SK-N-SH treated with all-trans-retinoic acid at 6 μM for 48 hours (cell line): ENCODE data around the gene CGB8.

ENCODE experiments used
- CREB5 ChIP-seq: fragments of 250-450 bp; sonication (Bioruptor Pico); IDR thresholded peaks from 2 replicates; pipeline ENCODE4 v1.5.1; 2020; ENCODE audit warnings: low read depth, mild to moderate bottlenecking, moderate library complexity
- CSDC2 ChIP-seq: fragments of 250-450 bp; sonication (Bioruptor Pico); IDR thresholded peaks from 2 replicates; pipeline ENCODE4 v1.5.0; 2020; ENCODE audit warnings: mild to moderate bottlenecking, moderate library complexity
- ESRRG ChIP-seq: fragments of 250-450 bp; sonication (Bioruptor Pico); IDR thresholded peaks from 2 replicates; pipeline ENCODE4 v1.6.1; 2021; ENCODE audit warnings: mild to moderate bottlenecking
- OSR1 ChIP-seq: fragments of 250-450 bp; sonication (Bioruptor Pico); IDR thresholded peaks from 2 replicates; pipeline ENCODE4 v1.8.0; 2022; ENCODE audit warnings: moderate library complexity, mild to moderate bottlenecking, inconsistent platforms
- PPARA ChIP-seq: fragments of 250-450 bp; sonication (Bioruptor Pico); IDR thresholded peaks from 2 replicates; pipeline ENCODE4 v1.5.0; 2020; ENCODE audit warnings: mild to moderate bottlenecking, borderline replicate concordance
- ZFP30 ChIP-seq: fragments of 450-650 bp; formaldehyde crosslinking; IDR thresholded peaks from 2 replicates; pipeline ENCODE4 v1.5.0; 2022; ENCODE audit warnings: mild to moderate bottlenecking, moderate library complexity
- TF ChIP-seq, protein P1 (sequence below): fragments of 250-450 bp; sonication (Bioruptor Pico); IDR thresholded peaks from 2 replicates; pipeline ENCODE4 v1.8.0; 2020; ENCODE audit warnings: mild to moderate bottlenecking, moderate library complexity, borderline replicate concordance
- TF ChIP-seq, protein P2 (sequence below): fragments of 250-450 bp; sonication (Bioruptor Pico); IDR thresholded peaks from 2 replicates; pipeline ENCODE4 v1.5.1; 2021; ENCODE audit warnings: mild to moderate bottlenecking, moderate library complexity
- TF ChIP-seq, protein P3 (sequence below): fragments of 250-450 bp; sonication (Bioruptor Pico); IDR thresholded peaks from 2 replicates; pipeline ENCODE4 v1.5.0; 2020; ENCODE audit warnings: mild to moderate bottlenecking, moderate library complexity

DNA sequence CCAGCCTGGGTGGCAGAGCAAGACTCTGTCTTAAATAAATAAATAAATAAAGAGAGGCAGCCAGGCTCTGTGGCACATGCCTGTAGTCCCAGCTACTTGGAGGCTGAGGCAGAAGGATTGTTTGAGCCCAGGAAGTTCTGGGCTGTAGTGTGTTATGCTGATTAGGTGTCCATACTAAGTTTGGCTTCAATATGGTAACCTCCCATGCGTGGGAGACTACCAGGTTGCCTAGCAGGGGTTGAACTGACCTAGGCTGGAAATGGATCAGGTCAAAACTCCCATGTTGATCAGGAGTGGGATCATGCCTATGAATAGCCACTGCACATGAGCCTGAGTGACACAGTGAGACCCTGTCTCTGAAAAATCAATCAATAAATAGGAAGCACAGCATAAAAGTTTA lies 32.4 kb upstream of the CGB8 start:
- TF ChIP-seq ESRRG (CRISPR knock-in tag), result no peak
- TF ChIP-seq, protein P1, sequence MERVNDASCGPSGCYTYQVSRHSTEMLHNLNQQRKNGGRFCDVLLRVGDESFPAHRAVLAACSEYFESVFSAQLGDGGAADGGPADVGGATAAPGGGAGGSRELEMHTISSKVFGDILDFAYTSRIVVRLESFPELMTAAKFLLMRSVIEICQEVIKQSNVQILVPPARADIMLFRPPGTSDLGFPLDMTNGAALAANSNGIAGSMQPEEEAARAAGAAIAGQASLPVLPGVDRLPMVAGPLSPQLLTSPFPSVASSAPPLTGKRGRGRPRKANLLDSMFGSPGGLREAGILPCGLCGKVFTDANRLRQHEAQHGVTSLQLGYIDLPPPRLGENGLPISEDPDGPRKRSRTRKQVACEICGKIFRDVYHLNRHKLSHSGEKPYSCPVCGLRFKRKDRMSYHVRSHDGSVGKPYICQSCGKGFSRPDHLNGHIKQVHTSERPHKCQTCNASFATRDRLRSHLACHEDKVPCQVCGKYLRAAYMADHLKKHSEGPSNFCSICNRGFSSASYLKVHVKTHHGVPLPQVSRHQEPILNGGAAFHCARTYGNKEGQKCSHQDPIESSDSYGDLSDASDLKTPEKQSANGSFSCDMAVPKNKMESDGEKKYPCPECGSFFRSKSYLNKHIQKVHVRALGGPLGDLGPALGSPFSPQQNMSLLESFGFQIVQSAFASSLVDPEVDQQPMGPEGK (CRISPR knock-in tag), result no peak
- TF ChIP-seq, protein P2, sequence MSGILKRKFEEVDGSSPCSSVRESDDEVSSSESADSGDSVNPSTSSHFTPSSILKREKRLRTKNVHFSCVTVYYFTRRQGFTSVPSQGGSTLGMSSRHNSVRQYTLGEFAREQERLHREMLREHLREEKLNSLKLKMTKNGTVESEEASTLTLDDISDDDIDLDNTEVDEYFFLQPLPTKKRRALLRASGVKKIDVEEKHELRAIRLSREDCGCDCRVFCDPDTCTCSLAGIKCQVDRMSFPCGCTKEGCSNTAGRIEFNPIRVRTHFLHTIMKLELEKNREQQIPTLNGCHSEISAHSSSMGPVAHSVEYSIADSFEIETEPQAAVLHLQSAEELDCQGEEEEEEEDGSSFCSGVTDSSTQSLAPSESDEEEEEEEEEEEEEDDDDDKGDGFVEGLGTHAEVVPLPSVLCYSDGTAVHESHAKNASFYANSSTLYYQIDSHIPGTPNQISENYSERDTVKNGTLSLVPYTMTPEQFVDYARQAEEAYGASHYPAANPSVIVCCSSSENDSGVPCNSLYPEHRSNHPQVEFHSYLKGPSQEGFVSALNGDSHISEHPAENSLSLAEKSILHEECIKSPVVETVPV (CRISPR knock-in tag), result no peak
- TF ChIP-seq CREB5 (CRISPR knock-in tag), result no peak
- TF ChIP-seq ZFP30 (CRISPR knock-in tag), result no peak
- no peak for TF ChIP-seq OSR1 (CRISPR knock-in tag)
- TF ChIP-seq CSDC2 (CRISPR knock-in tag), result no peak
- no peak for TF ChIP-seq PPARA (CRISPR knock-in tag)
- TF ChIP-seq, protein P3, sequence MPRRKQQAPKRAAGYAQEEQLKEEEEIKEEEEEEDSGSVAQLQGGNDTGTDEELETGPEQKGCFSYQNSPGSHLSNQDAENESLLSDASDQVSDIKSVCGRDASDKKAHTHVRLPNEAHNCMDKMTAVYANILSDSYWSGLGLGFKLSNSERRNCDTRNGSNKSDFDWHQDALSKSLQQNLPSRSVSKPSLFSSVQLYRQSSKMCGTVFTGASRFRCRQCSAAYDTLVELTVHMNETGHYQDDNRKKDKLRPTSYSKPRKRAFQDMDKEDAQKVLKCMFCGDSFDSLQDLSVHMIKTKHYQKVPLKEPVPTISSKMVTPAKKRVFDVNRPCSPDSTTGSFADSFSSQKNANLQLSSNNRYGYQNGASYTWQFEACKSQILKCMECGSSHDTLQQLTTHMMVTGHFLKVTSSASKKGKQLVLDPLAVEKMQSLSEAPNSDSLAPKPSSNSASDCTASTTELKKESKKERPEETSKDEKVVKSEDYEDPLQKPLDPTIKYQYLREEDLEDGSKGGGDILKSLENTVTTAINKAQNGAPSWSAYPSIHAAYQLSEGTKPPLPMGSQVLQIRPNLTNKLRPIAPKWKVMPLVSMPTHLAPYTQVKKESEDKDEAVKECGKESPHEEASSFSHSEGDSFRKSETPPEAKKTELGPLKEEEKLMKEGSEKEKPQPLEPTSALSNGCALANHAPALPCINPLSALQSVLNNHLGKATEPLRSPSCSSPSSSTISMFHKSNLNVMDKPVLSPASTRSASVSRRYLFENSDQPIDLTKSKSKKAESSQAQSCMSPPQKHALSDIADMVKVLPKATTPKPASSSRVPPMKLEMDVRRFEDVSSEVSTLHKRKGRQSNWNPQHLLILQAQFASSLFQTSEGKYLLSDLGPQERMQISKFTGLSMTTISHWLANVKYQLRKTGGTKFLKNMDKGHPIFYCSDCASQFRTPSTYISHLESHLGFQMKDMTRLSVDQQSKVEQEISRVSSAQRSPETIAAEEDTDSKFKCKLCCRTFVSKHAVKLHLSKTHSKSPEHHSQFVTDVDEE (CRISPR knock-in tag), result no peak
